ENCODE measurements around the gene ROGDI.
A peak's percentile ranks its signal among the peaks of the same experiment; 100 is the strongest.

GRCh38 chr16:4800290-4801041 is 2.0 kb downstream of the ROGDI start:
- TF ChIP-seq CTCF (IDR thresholded peaks at IDR 0.05) (no peak), POLR2A (IDR thresholded peaks at IDR 0.05) (peak in 1 of 2 donors; percentile 54)

All from adrenal gland (tissue), 5 donors.